OCI-LY7 (cell line): ENCODE measurements around the gene EIF2AK3.

Source experiments
- CTCF ChIP-seq: fragments of 200-600 bp; sonication (generic); conservative IDR thresholded peaks from 2 replicates; pipeline ENCODE4 v1.5.1; 2014; ENCODE audit warnings: mild to moderate bottlenecking, antibody characterized with exemption, low read length, moderate library complexity, mixed read lengths
- EZH2phosphoT487 ChIP-seq: fragments of 200-600 bp; sonication (generic); IDR thresholded peaks from 2 replicates; pipeline ENCODE4 v1.6.1; 2018; ENCODE audit warnings: low read depth, borderline replicate concordance, mild to moderate bottlenecking, mixed run types, antibody characterized with exemption, low read length, moderate library complexity, mixed read lengths

DNA sequence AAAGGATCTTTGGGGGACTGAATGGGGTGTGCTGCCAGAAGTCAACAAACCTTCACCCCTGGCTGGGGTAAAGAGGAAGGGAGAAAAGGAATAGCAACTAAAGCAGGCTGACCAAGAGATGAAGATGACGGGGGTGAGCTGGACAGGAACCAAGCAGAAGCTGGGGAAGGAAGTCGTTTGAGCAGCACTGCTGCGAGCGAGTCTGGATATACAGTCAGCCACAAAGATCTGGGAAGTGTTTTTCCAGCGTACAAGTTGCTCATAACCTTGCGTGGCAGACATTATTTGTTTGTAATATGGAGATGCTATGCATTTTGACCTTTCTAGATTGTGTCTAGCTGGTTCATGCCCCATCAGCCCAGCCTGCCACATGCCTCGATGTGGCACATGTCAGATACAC, 71.2 kb downstream of the EIF2AK3 start:
- no peak for TF ChIP-seq CTCF
- no peak for TF ChIP-seq EZH2phosphoT487
